ENCODE results near the gene CAV2. TPM values are rescaled to one million over a fixed set of nuclear protein-coding genes. Genes with fewer than 3 reads are reported as not detected.

The CAV2 gene, protein sequence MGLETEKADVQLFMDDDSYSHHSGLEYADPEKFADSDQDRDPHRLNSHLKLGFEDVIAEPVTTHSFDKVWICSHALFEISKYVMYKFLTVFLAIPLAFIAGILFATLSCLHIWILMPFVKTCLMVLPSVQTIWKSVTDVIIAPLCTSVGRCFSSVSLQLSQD
- 10 to 100 TPM; 11.8 to 13.9 (median 12.6) TPM for total RNA-seq

DNA sequence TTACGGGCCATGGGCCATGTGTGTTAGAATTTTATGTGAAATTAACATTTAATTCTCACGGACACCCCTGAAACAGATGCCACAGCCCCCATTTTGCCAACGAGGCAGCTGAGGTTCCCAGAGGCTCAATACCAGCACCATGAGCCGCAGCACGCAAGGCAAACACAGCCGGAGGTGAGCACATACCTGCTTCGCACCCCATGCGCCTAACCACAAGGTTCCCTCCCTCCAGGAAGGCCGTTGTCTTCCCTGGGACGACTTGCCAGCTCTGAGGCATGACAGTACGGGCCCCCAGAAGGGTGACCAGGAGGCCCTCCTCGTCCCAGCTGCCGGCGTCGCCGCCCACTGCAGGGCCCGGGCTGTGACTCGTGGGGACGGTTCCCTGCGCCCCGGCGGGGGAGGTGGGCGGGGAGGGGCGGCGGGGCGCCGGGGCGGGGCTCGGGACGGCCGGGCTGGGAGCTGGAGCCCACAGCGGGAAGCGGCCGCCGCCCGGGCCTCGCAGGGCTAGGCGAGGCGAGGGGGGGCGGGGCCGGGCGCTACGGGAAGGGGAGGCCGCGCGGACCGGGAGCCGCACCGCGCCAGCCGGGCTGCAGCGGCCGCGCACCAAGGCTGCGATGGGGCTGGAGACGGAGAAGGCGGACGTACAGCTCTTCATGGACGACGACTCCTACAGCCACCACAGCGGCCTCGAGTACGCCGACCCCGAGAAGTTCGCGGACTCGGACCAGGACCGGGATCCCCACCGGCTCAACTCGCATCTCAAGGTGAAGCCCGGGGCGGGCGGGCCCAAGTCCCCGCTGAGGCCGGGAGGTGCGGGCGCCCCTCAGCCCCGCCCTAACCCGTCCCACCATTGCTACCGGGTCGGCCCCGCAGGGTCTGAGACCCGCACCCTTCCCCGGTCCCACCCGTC is at the start of gene CAV2:
TSS of gene CAV2 (plus strand) at position 571 of the 910 bp plus-strand sequence. CDS start at position 615, 44 bp downstream.
- no peaks in the 10 kb centered on the region for H3K9me3 ChIP-seq
- DNase-seq: peak in 2 of 3 donors; percentile 66 to 82
- peak within 1 kb of the TSS; percentile 64 to 85 (median 74) for H3K27ac ChIP-seq
- H3K4me1 ChIP-seq: peaks cover 0 to 11% (median 5%) of the 10 kb centered on the region in 4 donors
- no peak for TF ChIP-seq POLR2A (IDR thresholded peaks at IDR 0.05)
- TF ChIP-seq, protein P1, sequence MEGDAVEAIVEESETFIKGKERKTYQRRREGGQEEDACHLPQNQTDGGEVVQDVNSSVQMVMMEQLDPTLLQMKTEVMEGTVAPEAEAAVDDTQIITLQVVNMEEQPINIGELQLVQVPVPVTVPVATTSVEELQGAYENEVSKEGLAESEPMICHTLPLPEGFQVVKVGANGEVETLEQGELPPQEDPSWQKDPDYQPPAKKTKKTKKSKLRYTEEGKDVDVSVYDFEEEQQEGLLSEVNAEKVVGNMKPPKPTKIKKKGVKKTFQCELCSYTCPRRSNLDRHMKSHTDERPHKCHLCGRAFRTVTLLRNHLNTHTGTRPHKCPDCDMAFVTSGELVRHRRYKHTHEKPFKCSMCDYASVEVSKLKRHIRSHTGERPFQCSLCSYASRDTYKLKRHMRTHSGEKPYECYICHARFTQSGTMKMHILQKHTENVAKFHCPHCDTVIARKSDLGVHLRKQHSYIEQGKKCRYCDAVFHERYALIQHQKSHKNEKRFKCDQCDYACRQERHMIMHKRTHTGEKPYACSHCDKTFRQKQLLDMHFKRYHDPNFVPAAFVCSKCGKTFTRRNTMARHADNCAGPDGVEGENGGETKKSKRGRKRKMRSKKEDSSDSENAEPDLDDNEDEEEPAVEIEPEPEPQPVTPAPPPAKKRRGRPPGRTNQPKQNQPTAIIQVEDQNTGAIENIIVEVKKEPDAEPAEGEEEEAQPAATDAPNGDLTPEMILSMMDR (IDR thresholded peaks at IDR 0.05): no peak
- H3K4me3 ChIP-seq: peak within 1 kb of the TSS; percentile 45 to 73 (median 62)
- no peaks in the 10 kb centered on the region for H3K36me3 ChIP-seq
- H3K27me3 ChIP-seq: no peaks in the 10 kb centered on the region

DNA sequence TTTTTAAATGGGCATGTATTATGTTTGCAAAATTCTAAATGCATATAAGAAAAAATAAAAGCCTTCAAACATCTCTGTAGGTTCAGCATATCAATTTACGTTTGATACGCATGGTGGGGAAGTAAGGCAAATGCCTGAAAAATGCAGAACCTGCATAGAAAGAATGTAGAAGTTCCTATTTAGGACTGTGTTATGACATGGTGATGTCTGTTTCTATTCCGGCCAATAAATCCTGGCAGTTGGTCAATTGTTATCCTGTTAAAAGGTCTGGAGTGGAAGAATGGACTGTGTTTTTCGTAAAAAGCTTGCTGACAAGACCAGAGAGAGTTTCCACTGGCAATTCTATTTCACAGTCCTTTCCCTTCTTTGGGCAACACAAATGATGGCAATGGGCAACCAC is 49.6 kb upstream of the CAV2 start:
- Histone ChIP-seq H3K27me3 (no peaks in the 10 kb centered on the region), H3K4me1 (no peaks in the 10 kb centered on the region), H3K9me3 (no peaks in the 10 kb centered on the region), H3K36me3 (no peaks in the 10 kb centered on the region), H3K4me3 (no peak overlapping the region), H3K27ac (no peak overlapping the region)
- no peak for DNase-seq
- no peak for TF ChIP-seq POLR2A (IDR thresholded peaks at IDR 0.05)
- TF ChIP-seq, protein P1 (IDR thresholded peaks at IDR 0.05): no peak

DNA sequence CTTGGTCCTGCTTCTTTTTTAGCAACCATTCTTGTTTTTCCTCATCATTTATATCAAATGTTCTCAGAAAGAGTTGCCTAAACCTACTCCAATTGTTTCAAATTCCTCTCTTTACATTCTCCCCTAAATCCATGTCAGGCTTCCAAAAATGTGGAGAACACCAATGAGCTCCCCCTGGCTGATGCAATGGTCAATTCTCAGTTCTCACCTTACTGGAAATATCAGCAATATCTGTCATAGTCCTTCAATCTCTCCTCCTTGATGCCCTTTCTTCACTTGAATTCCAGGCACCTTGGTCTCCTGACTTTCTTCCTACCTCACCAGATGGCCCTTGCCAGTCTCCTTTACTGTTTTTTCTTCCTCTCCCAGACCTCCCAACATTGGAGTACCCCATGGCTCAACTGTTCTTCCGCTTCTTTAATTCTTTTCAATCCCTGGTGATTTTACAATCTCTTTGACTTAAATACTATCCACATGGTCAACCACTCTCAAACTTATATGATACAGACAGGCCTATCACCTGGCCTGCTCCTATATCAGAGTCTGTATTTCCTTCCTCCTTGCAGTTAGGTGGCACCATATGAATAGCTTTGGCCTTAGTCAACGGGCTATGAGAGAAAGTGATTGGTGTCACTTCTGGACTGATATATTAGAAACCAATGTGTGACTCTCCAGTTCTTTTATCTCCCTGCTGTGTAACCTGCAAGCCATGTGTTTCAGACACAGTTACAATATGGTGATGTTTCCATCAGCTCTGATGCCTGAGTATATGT is 47.4 kb upstream of the CAV2 start:
- Histone ChIP-seq H3K27ac (no peak overlapping the region), H3K36me3 (no peaks in the 10 kb centered on the region), H3K27me3 (no peaks in the 10 kb centered on the region), H3K4me1 (no peaks in the 10 kb centered on the region), H3K4me3 (no peak overlapping the region), H3K9me3 (no peaks in the 10 kb centered on the region)
- no peak for DNase-seq
- TF ChIP-seq POLR2A (IDR thresholded peaks at IDR 0.05): no peak
- TF ChIP-seq, protein P1 (IDR thresholded peaks at IDR 0.05): no peak

DNA sequence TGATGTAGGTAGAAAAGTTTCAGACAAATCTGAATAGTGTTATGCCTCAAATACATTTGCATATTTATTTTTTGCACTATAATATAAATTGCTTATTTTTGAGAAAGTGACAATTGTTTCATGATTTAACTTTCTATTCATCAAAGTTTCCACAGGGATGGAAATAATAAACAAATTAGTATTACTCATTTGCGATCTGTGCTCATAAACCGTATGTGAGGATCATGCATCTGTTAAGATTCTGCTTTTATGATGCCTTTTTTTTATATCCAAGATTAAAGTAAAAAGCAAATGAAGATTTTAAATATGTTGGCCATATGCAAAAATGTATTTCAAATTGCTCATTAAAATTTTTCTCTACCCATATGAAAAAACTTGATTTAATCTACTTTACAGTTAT is 45.2 kb upstream of the CAV2 start:
- no peaks in the 10 kb centered on the region for H3K27me3 ChIP-seq
- no peak for DNase-seq

DNA sequence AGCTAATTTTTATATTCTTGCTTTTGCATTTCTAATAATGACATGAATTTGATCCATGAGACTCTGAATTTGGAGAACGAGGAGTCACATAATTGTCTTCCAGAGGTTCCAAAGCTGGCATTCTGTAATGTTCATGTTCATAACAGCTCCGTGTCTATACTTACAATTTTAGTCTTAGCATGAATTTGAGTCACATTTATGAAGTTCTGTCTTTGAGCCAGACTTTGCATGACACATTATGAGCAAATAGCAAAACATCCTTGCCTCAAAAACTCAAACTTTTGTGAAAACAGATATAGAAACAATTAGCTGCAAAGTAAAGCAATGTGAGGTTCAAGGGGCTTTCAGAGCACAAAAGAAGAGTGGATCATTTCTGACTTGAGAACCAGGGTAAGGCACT is 44.5 kb upstream of the CAV2 start:
- no peaks in the 10 kb centered on the region for H3K27me3 ChIP-seq
- no peaks in the 10 kb centered on the region for H3K36me3 ChIP-seq
- H3K4me1 ChIP-seq: no peaks in the 10 kb centered on the region
- TF ChIP-seq, protein P1 (IDR thresholded peaks at IDR 0.05): no peak
- no peak for TF ChIP-seq POLR2A (IDR thresholded peaks at IDR 0.05)
- H3K27ac ChIP-seq: no peak overlapping the region
- no peak overlapping the region for H3K4me3 ChIP-seq
- DNase-seq: no peak
- no peaks in the 10 kb centered on the region for H3K9me3 ChIP-seq

More for the DNA sequence above, 45.2 kb upstream of the CAV2 start:
- no peak overlapping the region for H3K27ac ChIP-seq
- H3K9me3 ChIP-seq: no peaks in the 10 kb centered on the region
- H3K4me1 ChIP-seq: no peaks in the 10 kb centered on the region
- no peaks in the 10 kb centered on the region for H3K36me3 ChIP-seq
- H3K4me3 ChIP-seq: no peak overlapping the region
- TF ChIP-seq POLR2A (IDR thresholded peaks at IDR 0.05): no peak
- TF ChIP-seq, protein P1 (IDR thresholded peaks at IDR 0.05): no peak
